Stimulated activated CD4-positive, alpha-beta T cell treated with anti-CD3 and anti-CD28 coated beads, Interleukin-4, amount 100 ng/mL, for 4 hours (primary cell): ENCODE results near the gene CELF3.
"Not testable (repeated sequence)": the region's sequence is repeated elsewhere in the genome, so short reads cannot be mapped to it uniquely, and the experiment has no call there.

Experiments
- DNase-seq, 2 experiments: peaks; one replicate each; pipeline ENCODE4 v3.0.0-alpha.2; 2020

CELF3 gene

GRCh38 chr1:151716771-151717631, at the start of gene CELF3:
Gene CELF3 (minus strand): TSS chr1:151716803. CDS start chr1:151716020, 783 bp downstream.
- DNase-seq = no peak

GRCh38 chr1:151763990-151764389, 47.4 kb upstream of the CELF3 start:
- no peak for DNase-seq

DNA sequence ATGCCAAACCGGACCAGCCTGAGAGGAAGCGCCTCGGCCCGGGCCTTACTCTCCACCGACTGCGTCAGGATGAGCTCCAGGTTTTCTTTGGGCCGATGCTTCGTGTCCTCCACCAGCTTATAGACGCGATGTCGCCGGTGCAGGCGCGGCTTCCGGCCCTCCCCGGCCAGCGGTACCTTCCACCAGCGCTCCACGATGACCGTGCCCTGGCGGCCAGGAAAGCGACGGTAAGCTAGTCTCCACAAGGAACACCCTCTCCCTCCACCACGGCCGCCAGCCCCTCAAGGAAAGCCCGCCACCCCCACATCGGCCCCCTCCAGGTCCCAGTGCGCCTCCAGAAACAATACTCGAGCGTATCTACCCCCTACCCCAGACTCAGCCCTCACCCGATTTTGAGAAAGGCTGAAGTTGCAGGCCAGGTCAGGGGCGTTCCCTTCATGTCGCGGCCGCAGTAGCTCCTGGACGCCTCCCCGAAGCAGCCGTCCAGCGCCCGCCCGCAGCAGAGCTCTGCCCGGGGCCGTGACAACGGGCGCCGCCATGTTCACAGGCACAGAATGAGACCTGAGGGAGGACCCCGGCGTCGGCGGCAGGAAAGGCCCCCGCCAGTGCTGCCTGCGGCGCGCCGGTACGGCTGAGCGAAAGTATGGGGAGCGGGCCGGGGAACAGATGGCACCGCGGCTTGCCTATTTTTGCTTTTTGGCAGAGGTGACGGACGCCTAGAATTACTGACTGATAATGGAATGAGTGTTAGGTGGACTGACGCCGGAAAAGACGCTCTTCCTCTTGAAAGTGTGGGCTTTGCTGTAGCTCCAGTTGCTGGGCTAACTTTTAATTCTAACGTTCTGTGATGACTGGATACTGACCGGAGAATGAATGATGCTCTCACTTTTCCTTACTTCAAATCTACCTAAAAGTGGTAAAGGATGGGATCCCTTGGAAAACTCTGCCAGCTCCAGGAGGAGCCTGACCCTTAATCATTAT, 46.6 kb upstream of the CELF3 start, which contains the start of gene MRPL9:
TSS of gene MRPL9 (minus strand) at position 556 of the 981 bp plus-strand sequence. CDS start at position 539, 17 bp downstream.
- DNase-seq = peak; percentile 82 to 85

- no peak for DNase-seq
Observed at GRCh38 chr1:151760597-151761385, 44.2 kb upstream of the CELF3 start.

DNA sequence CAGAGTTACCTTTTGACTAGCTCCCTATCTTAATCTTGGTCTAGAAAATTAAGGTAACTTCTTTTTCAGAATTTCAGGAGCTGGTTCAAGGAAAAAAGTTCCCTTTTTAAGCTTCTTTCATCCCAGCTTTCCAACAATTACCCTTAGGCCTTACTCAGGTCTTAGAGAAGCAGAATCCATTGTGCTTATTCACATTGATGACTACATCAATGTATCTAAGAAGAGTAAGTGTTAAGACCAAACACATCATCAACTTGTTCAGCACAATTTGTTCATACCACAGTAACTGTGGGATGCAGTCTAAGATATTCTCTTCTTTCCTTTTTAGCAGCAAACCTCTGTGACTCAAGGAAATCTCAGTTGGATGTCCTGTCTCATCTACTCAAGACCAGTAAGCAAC, 42.6 kb upstream of the CELF3 start:
- DNase-seq = no peak

GRCh38 chr1:151756291-151756690, 39.7 kb upstream of the CELF3 start:
- no peak for DNase-seq

GRCh38 chr1:151741516-151741915, 24.9 kb upstream of the CELF3 start:
- no peak for DNase-seq

DNA sequence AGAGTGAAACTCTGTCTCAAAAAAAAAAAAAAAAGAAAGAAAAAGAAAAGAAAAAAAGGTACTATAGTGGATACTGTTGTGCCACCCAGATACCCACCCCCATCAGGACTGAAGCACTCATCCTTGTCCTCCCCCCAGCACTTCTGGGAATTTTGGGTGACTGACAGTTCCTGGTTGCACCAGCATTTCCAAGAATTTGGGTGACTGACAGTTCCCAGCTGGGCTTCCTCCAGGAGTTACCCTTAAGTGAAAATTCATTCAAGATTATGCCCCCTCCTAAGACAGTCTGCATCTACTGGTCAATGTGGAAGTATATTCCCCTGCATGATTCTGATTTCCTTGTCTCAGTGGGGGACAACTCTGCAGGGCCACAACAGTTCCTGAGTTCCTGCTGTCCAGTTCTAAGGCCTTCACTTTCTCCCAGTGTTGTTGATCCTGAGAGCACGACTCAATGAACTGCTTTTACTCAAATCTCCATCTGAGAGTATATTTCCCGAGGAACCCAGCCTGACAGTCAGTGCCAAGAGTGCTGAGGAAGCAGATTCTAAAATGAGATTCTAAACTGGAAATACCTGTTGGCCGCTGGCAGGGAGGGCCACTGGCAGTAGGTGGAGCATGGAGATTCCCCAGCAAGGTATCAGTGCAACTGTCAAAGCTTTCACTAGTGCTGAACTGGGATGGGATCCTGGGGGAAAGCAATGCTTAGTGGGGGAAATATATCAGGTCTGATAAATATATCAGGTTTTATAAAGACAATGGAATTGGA, 23.2 kb upstream of the CELF3 start:
- DNase-seq = no peak

DNA sequence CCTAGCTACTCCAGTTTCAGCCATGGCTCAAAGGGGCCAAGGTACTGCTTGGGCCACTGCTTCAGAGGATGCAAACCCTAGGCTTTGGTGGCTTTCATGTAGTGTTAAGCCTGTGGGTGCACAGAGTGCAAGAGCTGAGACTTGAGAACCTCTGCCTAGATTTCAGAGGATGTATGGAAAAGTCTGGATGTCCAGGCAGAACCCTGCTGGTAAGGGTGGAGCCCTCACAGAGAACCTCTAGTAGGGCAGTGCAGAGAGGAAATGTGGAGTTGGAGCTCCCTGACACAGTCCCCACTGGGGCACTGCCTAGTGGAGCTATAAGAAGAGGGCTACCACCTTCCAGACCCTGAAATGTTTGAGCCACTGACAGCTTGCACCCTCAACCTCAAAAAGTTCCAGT, 20.9 kb upstream of the CELF3 start:
- DNase-seq = no peak

DNA sequence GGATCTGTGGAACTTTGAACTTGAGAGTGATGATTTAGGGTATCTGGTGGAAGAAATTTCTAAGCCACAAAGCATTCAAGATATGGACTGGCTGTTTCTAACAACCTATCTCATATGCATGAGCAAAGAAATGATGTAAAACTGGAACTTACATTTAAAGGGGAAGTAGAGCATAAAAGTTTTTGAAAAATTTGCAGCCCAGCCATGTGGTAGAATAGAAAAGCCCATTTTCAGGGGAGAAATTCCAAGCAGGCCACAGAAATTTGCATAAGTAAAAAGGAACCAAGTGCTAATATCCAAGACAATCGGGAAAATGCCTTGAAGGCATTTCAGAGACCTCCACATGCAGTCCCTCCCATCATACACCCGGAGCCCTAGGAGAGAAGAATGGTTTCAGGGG, 20.4 kb upstream of the CELF3 start:
- DNase-seq = no peak

- not testable (repeated sequence) for DNase-seq
Observed at GRCh38 chr1:151733995-151734394, 17.4 kb upstream of the CELF3 start.

DNA sequence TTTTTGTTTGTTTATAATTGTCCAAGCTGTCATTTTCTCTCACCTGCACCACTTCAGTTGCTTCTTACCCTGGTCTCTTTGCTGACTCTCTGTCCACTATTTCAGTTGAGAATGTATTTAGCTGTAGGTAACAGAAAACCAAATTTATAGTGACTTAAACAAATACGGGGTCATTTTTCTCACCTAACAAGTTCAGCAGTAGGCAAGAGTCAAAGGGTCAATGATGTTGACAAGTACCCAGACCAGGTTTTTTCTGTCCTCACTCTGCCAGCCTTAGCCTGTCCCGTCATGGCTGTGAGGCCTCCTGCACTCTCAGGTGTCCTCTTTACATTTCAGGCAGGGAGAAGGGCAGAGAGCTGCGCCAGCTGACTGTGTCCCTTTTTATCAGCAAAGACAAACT, 16.5 kb upstream of the CELF3 start:
- no peak for DNase-seq

DNA sequence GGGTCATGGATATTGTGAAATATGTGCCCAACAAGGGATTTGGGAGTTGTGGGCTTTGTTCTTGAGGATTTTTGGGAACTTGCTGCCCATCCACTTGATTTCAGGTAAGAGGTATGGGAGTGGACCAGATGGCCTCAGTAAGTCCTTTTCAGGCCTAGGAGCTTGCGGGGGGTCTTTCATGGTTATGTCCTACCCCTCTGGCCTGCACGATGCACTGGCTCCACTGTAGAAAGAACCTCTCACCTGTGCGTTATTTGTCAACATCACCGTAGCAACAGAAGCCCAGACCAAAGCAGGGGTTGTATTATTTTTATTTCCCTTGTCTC, 13.3 kb upstream of the CELF3 start:
- no peak for DNase-seq

DNA sequence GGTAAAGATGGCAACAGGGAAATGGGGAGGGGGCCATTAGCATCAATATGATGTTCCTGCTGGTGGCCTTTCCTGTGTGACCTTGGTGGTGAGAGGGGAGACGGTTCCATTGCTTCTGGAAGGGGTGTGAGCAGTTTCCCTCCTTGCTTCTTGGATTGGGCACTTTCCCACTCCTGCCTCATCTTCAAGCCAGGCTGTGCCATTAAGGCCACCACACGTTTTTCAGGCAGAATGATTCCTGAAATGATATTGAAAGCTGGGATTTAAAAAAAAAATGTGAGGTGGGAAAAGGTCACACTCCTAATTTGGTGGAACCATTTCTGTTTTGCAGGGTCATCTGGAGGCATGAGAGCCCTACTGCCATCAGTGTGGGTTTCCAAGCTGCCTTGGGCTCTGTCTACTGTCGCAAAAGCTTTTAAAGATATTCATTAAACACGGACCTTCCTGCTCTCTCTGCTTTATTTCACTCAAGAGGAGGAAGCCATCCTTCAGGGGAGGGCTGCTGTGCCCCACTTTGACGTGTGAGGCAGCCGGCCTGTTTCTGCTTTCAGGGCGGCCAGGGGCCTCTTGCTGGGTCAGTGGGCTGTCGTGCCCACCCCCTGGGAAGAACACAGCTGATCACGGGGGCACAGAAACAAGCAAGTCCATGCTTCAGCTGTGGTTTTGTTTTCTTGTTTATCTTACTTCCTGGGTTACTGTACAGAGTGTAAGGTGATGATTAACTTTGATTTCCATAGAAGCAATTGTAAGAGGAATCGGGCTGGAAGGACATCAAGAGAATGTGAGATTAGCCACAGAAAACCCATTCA, 12.8 kb upstream of the CELF3 start:
- no peak for DNase-seq

GRCh38 chr1:151728151-151729054, 11.8 kb upstream of the CELF3 start:
- DNase-seq = no peak

DNA sequence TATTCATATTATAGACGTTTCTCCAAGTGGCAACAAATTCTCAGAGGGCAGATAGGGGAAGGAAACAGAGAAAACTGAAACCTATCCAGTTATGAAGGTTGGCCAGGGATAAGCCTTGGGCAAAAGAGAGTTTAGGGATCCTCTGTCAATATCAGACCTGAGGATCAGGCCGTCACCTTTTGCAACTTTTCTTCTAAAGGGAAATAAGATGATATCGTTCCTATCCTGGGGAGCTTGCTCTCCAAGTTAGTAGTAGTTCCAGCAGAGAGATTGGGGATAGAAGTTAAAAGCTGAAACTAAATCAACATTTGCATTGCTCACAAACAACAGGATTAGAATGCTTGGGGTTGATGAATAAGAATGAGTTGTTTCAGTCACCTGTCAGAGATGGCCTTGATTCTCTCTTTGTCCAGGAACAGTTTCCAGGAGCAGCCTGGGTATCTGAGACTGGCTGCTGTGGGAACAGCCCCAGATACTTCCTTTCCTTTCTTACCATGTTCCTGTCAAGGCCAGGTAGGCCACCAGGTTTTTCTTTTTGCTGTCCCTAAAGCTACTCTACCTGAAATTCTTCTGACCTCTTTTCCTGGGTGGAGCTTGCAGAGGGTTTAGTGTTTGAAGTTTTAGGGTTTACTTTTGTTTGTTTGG, 7.2 kb upstream of the CELF3 start:
- no peak for DNase-seq

DNA sequence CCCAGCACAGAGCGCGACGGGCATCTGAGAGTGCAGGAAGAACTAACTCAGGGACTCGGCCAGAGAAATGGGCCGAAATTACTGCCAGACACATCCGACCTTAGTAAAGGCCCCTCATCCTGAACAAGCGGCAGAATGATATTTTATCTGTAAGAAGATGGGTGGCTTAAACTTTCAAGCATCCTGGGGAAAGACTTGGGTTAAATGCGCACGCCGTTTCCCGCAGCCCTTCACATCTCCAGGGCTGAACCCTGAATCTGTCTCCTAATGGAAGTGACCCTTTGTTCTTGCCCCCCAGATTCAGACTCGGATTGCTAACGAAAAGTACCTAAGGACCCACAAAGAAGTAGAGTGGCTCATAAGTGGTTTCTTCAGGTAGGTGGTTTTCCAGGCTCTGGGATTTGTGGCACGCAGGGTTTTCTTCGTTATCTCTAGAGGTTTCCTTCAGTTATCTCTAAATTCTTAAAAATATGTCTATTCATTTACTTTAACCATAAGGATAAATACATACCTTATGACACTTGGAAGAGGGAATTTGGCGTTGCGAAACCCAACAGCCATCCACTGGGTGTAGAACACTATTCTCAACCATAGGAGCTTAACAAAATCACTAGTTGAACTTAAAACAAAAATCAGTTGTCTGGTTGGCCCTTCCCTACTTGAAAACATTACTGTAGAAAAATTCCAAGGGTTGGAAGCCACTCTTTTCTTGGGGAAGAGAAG, 5.3 kb upstream of the CELF3 start:
- no peak for DNase-seq

DNA sequence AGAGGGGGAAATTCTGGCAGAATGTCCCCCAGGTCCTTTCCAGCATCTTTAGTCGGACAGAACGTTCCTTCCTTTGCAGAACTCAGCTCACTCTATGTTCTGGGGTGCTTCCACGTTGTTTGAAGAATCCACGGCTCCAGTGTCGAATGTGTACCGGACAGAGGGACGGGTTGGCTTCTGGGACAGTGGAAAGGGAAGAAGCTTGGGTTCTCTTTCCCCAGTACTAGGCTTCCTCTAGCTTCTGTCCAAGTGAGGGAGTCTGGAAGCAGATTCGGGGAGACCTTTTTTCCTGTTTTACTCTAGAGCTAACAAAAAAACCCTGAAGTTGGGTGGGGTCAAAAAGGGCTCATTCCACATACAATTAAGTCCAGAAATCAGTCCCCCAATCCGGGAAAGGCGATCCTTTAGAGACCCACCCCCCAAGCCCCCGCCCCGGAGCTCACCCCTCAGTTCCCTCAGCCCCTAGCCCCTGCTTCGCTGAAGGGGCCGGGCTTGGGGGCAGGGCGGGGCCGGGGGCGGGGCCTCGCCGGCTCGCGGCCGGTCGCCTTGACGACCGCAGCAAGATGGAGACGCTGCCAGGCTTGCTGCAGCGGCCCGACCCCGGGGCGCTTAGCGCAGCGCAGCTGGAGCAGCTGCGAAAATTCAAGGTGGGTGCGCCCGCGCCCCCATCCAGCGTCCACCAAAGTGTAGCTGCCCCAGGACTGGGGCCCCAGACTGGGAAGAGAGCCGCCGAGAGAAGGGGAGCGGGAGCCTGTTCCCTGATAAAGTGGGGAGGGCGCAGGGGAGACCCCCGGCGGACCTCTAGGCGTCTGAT, 4.6 kb upstream of the CELF3 start, which contains the start of gene RIIAD1:
TSS of gene RIIAD1 (plus strand) at position 549 of the 814 bp plus-strand sequence. CDS start at position 564, 15 bp downstream.
- DNase-seq = peak; percentile 32 to 42
